GM23338 (cell line): ENCODE data around the gene DNASE1. TPM values are rescaled to one million over a fixed set of nuclear protein-coding genes. Genes with fewer than 3 reads are reported as not detected.

Experiments
- ATAC-seq: fragments of 200-7000 bp; cut with Tn5 transposase; 3 replicates; pipeline ENCODE4 v1.9.1; 2020
- DNase-seq: peaks from one replicate; pipeline ENCODE4 v3.0.0-alpha.2; 2015; ENCODE audit warnings: low spot score
- H2AFZ ChIP-seq: fragments of 200-600 bp; sonication (generic); 2 replicates; pipeline ENCODE4 v1.8.0; 2016; ENCODE audit warnings: antibody characterized with exemption, mild to moderate bottlenecking, moderate library complexity
- H3F3A ChIP-seq: fragments of 200-600 bp; sonication (generic); replicated peaks from 2 replicates; pipeline ENCODE4 v1.8.0; 2017; ENCODE audit warnings: antibody characterized with exemption, mixed run types, low read depth
- H3K27ac ChIP-seq: fragments of 200-600 bp; sonication (generic); 2 replicates; pipeline ENCODE4 v1.6.1; 2016; ENCODE audit warnings: low read depth
- H3K27me3 ChIP-seq: fragments of 200-600 bp; sonication (generic); 2 replicates; pipeline ENCODE4 v1.8.0; 2016; ENCODE audit warnings: mild to moderate bottlenecking, mixed run types, moderate library complexity; ENCODE audit not compliant: insufficient read depth
- H3K36me3 ChIP-seq: fragments of 200-600 bp; sonication (generic); 2 replicates; pipeline ENCODE4 v1.8.0; 2016; ENCODE audit warnings: mild to moderate bottlenecking; ENCODE audit not compliant: insufficient read depth
- H3K4me1 ChIP-seq: fragments of 200-600 bp; sonication (generic); 2 replicates; pipeline ENCODE4 v1.8.0; 2016; ENCODE audit warnings: mild to moderate bottlenecking, moderate library complexity; ENCODE audit not compliant: insufficient read depth
- H3K4me2 ChIP-seq: fragments of 200-600 bp; sonication (generic); 2 replicates; pipeline ENCODE4 v1.7.1; 2017; ENCODE audit warnings: mixed run types
- H3K4me3 ChIP-seq: fragments of 200-600 bp; sonication (generic); 2 replicates; pipeline ENCODE4 v1.6.1; 2016; ENCODE audit warnings: mixed run types
- H3K79me2 ChIP-seq: fragments of 200-600 bp; sonication (generic); replicated peaks from 2 replicates; pipeline ENCODE4 v1.8.0; 2017; ENCODE audit warnings: mild to moderate bottlenecking; ENCODE audit not compliant: insufficient read depth
- H3K9me2 ChIP-seq: fragments of 200-600 bp; sonication (generic); 2 replicates; pipeline ENCODE4 v1.8.0; 2017; ENCODE audit not compliant: insufficient read depth
- H4K20me1 ChIP-seq: fragments of 200-600 bp; sonication (generic); replicated peaks from 2 replicates; pipeline ENCODE4 v1.8.0; 2017; ENCODE audit warnings: mild to moderate bottlenecking; ENCODE audit not compliant: insufficient read depth
- H3K27ac Mint-ChIP-seq: 2 replicates; pipeline ENCODE4 v1.8.0; 2020; ENCODE audit warnings: inconsistent platforms, mild to moderate bottlenecking, moderate library complexity, mixed read lengths
- H3K27me3 Mint-ChIP-seq: 3 replicates; pipeline ENCODE4 v1.8.0; 2022; ENCODE audit warnings: low read depth, mild to moderate bottlenecking, moderate library complexity, mixed read lengths, inconsistent platforms; ENCODE audit not compliant: insufficient read depth, poor library complexity
- H3K36me3 Mint-ChIP-seq: 3 replicates; pipeline ENCODE4 v1.8.0; 2021; ENCODE audit warnings: low read depth, mild to moderate bottlenecking, inconsistent platforms, moderate library complexity, mixed read lengths
- H3K4me1 Mint-ChIP-seq: 3 replicates; pipeline ENCODE4 v1.8.0; 2020; ENCODE audit warnings: mild to moderate bottlenecking, inconsistent platforms, mixed read lengths
- H3K4me3 Mint-ChIP-seq: 3 replicates; pipeline ENCODE4 v1.8.0; 2021; ENCODE audit warnings: moderate library complexity, mild to moderate bottlenecking, inconsistent platforms, mixed read lengths
- H3K9me3 Mint-ChIP-seq: 3 replicates; pipeline ENCODE4 v1.8.0; 2020; ENCODE audit warnings: moderate library complexity, mild to moderate bottlenecking, inconsistent platforms, mixed read lengths
- CREB1 ChIP-seq: fragments of 250-450 bp; sonication (Bioruptor Pico); IDR thresholded peaks from 2 replicates; pipeline ENCODE4 v1.5.0; 2020; ENCODE audit warnings: low read depth, mild to moderate bottlenecking, moderate library complexity
- ETS1 ChIP-seq: IDR thresholded peaks from 2 replicates; pipeline ENCODE4 v1.6.1; 2016; ENCODE audit warnings: antibody characterized with exemption
- EZH2 ChIP-seq: fragments of 200-600 bp; sonication (generic); IDR thresholded peaks from one replicate; pipeline ENCODE4 v1.8.0; 2017; ENCODE audit warnings: antibody characterized with exemption, mild to moderate bottlenecking, low read depth; ENCODE audit not compliant: unreplicated experiment
- EZH2phosphoT487 ChIP-seq: fragments of 200-600 bp; sonication (generic); IDR thresholded peaks from one replicate; pipeline ENCODE4 v1.8.1; 2018; ENCODE audit warnings: antibody characterized with exemption; ENCODE audit not compliant: unreplicated experiment
- JUNB ChIP-seq: IDR thresholded peaks from one replicate; pipeline ENCODE4 v1.6.1; 2016; ENCODE audit warnings: antibody characterized with exemption; ENCODE audit not compliant: unreplicated experiment
- NANOG ChIP-seq: IDR thresholded peaks from 2 replicates; pipeline ENCODE4 v1.6.1; 2016; ENCODE audit warnings: antibody characterized with exemption, borderline replicate concordance
- POLR2AphosphoS5 ChIP-seq: IDR thresholded peaks from 2 replicates; pipeline ENCODE4 v1.6.1; 2016; ENCODE audit warnings: antibody characterized with exemption, low read depth
- STAT1 ChIP-seq: IDR thresholded peaks from one replicate; pipeline ENCODE4 v1.6.1; 2016; ENCODE audit warnings: antibody characterized with exemption; ENCODE audit not compliant: unreplicated experiment
- ZNF114 ChIP-seq: fragments of 250-450 bp; sonication (Bioruptor Pico); IDR thresholded peaks from 2 replicates; pipeline ENCODE4 v1.5.0; 2020; ENCODE audit warnings: mild to moderate bottlenecking, moderate library complexity
- ZNF331 ChIP-seq: fragments of 250-450 bp; sonication (Bioruptor Pico); IDR thresholded peaks from 2 replicates; pipeline ENCODE4 v1.5.0; 2020; ENCODE audit warnings: low read depth, mild to moderate bottlenecking, moderate library complexity
- polyA plus RNA-seq: library from polyadenylated mRNA; unstranded; fragments of >200 nt; fragmentation: Nextera tagmentation; extraction: Ambion mirVana; gene quantifications from 2 replicates; pipeline ENCODE4 v1.2.1, GENCODE V29; 2016
- total RNA-seq: library from RNA; depleted of rRNA; stranded (reverse); fragments of >200 nt; shearing (Covaris generic); gene quantifications from 2 replicates; pipeline ENCODE4 v1.2.3, GENCODE V29; 2014
- TF ChIP-seq, protein P1 (sequence below): IDR thresholded peaks from one replicate; pipeline ENCODE4 v1.6.1; 2018; ENCODE audit warnings: antibody characterized with exemption; ENCODE audit not compliant: unreplicated experiment
- TF ChIP-seq, protein P2 (sequence below): fragments of 250-450 bp; sonication (Bioruptor Pico); IDR thresholded peaks from 2 replicates; pipeline ENCODE4 v1.5.0; 2020; ENCODE audit warnings: mild to moderate bottlenecking, moderate library complexity
- TF ChIP-seq, protein P3 (sequence below), 2 experiments: fragments of 200-600 bp in 1 of 2; sonication (generic) in 1 of 2; conservative IDR thresholded peaks; 2 replicates each; pipeline versions ENCODE4 v1.5.1 to v1.6.1; 2016 to 2017; ENCODE audit warnings: antibody characterized with exemption in 2 of 2, low read depth in 2 of 2, mild to moderate bottlenecking in 2 of 2, moderate library complexity in 1 of 2

DNASE1 gene
- total and polyA plus RNA-seq, 2 experiments from 2014 or later: 7.9 to 23.0 TPM

DNA sequence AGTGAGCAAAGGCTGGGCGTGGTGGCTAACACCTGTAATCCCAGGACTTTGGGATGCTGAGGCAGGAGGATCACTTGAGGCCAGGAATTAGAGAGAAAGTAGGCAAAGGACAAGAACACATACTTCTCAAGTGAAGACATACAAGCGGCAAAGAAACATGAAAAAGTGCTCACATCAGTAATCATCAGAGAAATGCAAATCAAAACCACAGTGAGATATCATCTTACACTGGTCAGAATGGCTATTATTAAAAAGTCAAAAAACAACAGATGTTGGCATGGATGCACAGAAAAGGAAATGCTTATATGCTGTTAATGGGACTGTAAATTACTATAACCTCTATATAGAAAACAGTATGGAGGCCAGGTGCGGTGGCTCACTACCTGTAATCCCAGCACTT is 30.8 kb upstream of the DNASE1 start:
- ATAC-seq: no peak
- Histone ChIP-seq H3F3A (no peaks in the 10 kb centered on the region; the same call in 1 of the 2 replicates), H2AFZ (no peak overlapping the region), H3K4me1 (peaks cover 12% of the 10 kb centered on the region), H4K20me1 (peaks cover 7% of the 10 kb centered on the region), H3K36me3 (no peaks in the 10 kb centered on the region), H3K4me2 (no peak overlapping the region), H3K4me3 (no peak overlapping the region), H3K27ac (no peak overlapping the region), H3K79me2 (peaks cover 11% of the 10 kb centered on the region), H3K9me2 (no peaks in the 10 kb centered on the region), H3K27me3 (no peaks in the 10 kb centered on the region)
- Mint-ChIP-seq H3K36me3 (no peaks in the 10 kb centered on the region), H3K27ac (no peak overlapping the region), H3K4me3 (no peak overlapping the region), H3K4me1 (peaks cover 10% of the 10 kb centered on the region; the same call in 2 of the 3 replicates), H3K9me3 (no peaks in the 10 kb centered on the region), H3K27me3 (no peaks in the 10 kb centered on the region)
- TF ChIP-seq STAT1 (no peak), ETS1 (no peak), ZNF331 (no peak), CREB1 (CRISPR knock-in tag) (no peak), EZH2 (no peak), POLR2AphosphoS5 (no peak), EZH2phosphoT487 (no peak), NANOG (no peak), ZNF114 (CRISPR knock-in tag) (no peak), JUNB (no peak)
- TF ChIP-seq, protein P1, sequence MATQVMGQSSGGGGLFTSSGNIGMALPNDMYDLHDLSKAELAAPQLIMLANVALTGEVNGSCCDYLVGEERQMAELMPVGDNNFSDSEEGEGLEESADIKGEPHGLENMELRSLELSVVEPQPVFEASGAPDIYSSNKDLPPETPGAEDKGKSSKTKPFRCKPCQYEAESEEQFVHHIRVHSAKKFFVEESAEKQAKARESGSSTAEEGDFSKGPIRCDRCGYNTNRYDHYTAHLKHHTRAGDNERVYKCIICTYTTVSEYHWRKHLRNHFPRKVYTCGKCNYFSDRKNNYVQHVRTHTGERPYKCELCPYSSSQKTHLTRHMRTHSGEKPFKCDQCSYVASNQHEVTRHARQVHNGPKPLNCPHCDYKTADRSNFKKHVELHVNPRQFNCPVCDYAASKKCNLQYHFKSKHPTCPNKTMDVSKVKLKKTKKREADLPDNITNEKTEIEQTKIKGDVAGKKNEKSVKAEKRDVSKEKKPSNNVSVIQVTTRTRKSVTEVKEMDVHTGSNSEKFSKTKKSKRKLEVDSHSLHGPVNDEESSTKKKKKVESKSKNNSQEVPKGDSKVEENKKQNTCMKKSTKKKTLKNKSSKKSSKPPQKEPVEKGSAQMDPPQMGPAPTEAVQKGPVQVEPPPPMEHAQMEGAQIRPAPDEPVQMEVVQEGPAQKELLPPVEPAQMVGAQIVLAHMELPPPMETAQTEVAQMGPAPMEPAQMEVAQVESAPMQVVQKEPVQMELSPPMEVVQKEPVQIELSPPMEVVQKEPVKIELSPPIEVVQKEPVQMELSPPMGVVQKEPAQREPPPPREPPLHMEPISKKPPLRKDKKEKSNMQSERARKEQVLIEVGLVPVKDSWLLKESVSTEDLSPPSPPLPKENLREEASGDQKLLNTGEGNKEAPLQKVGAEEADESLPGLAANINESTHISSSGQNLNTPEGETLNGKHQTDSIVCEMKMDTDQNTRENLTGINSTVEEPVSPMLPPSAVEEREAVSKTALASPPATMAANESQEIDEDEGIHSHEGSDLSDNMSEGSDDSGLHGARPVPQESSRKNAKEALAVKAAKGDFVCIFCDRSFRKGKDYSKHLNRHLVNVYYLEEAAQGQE: no peak
- TF ChIP-seq, protein P2, sequence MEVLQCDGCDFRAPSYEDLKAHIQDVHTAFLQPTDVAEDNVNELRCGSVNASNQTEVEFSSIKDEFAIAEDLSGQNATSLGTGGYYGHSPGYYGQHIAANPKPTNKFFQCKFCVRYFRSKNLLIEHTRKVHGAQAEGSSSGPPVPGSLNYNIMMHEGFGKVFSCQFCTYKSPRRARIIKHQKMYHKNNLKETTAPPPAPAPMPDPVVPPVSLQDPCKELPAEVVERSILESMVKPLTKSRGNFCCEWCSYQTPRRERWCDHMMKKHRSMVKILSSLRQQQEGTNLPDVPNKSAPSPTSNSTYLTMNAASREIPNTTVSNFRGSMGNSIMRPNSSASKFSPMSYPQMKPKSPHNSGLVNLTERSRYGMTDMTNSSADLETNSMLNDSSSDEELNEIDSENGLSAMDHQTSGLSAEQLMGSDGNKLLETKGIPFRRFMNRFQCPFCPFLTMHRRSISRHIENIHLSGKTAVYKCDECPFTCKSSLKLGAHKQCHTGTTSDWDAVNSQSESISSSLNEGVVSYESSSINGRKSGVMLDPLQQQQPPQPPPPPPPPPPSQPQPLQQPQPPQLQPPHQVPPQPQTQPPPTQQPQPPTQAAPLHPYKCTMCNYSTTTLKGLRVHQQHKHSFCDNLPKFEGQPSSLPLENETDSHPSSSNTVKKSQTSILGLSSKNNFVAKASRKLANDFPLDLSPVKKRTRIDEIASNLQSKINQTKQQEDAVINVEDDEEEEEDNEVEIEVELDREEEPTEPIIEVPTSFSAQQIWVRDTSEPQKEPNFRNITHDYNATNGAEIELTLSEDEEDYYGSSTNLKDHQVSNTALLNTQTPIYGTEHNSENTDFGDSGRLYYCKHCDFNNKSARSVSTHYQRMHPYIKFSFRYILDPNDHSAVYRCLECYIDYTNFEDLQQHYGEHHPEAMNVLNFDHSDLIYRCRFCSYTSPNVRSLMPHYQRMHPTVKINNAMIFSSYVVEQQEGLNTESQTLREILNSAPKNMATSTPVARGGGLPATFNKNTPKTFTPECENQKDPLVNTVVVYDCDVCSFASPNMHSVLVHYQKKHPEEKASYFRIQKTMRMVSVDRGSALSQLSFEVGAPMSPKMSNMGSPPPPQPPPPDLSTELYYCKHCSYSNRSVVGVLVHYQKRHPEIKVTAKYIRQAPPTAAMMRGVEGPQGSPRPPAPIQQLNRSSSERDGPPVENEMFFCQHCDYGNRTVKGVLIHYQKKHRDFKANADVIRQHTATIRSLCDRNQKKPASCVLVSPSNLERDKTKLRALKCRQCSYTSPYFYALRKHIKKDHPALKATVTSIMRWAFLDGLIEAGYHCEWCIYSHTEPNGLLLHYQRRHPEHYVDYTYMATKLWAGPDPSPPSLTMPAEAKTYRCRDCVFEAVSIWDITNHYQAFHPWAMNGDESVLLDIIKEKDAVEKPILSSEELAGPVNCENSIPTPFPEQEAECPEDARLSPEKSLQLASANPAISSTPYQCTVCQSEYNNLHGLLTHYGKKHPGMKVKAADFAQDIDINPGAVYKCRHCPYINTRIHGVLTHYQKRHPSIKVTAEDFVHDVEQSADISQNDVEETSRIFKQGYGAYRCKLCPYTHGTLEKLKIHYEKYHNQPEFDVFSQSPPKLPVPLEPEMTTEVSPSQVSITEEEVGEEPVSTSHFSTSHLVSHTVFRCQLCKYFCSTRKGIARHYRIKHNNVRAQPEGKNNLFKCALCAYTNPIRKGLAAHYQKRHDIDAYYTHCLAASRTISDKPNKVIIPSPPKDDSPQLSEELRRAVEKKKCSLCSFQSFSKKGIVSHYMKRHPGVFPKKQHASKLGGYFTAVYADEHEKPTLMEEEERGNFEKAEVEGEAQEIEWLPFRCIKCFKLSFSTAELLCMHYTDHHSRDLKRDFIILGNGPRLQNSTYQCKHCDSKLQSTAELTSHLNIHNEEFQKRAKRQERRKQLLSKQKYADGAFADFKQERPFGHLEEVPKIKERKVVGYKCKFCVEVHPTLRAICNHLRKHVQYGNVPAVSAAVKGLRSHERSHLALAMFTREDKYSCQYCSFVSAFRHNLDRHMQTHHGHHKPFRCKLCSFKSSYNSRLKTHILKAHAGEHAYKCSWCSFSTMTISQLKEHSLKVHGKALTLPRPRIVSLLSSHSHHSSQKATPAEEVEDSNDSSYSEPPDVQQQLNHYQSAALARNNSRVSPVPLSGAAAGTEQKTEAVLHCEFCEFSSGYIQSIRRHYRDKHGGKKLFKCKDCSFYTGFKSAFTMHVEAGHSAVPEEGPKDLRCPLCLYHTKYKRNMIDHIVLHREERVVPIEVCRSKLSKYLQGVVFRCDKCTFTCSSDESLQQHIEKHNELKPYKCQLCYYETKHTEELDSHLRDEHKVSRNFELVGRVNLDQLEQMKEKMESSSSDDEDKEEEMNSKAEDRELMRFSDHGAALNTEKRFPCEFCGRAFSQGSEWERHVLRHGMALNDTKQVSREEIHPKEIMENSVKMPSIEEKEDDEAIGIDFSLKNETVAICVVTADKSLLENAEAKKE (CRISPR knock-in tag): no peak
- TF ChIP-seq, protein P3, sequence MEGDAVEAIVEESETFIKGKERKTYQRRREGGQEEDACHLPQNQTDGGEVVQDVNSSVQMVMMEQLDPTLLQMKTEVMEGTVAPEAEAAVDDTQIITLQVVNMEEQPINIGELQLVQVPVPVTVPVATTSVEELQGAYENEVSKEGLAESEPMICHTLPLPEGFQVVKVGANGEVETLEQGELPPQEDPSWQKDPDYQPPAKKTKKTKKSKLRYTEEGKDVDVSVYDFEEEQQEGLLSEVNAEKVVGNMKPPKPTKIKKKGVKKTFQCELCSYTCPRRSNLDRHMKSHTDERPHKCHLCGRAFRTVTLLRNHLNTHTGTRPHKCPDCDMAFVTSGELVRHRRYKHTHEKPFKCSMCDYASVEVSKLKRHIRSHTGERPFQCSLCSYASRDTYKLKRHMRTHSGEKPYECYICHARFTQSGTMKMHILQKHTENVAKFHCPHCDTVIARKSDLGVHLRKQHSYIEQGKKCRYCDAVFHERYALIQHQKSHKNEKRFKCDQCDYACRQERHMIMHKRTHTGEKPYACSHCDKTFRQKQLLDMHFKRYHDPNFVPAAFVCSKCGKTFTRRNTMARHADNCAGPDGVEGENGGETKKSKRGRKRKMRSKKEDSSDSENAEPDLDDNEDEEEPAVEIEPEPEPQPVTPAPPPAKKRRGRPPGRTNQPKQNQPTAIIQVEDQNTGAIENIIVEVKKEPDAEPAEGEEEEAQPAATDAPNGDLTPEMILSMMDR (conservative IDR thresholded peaks at IDR 0.05; ENCODE audit: low read depth in 2 of 2): no peak
- DNase-seq: no peak
